Measurements from ENCODE around the gene KATNBL1. TPM values are rescaled to one million over a fixed set of nuclear protein-coding genes. Genes with fewer than 3 reads are reported as not detected.

Gene KATNBL1
- polyA plus RNA-seq, 3 donors, result 49.7 to 91.1 (median 62.5) TPM

GRCh38 chr15:34099914-34100313 lies 110.0 kb downstream of the KATNBL1 start:
- no peak for DNase-seq (ENCODE audit: extremely low read depth in 1 of 11, low read depth in 9 of 11, low spot score in 4 of 11)

Other genes starting within 250 kb of the KATNBL1 start
- under 1 TPM; 0.09 to 0.20 (median 0.10) TPM for gene CHRM5, start 241.6 kb downstream of the KATNBL1 start, polyA plus RNA-seq (ENCODE audit: insufficient read length in 3 of 3)
- 10 to 100 TPM; 12.7 to 15.8 (median 15.6) TPM for gene AVEN, start 170.9 kb downstream of the KATNBL1 start, polyA plus RNA-seq (ENCODE audit: insufficient read length in 3 of 3)
- 10 to 100 TPM; 71.2 to 95.2 (median 80.4) TPM for gene EMC7, start 108.2 kb downstream of the KATNBL1 start, polyA plus RNA-seq (ENCODE audit: insufficient read length in 3 of 3)
- 1 to 10 TPM; 1.8 to 2.4 (median 2.2) TPM for gene PGBD4, start 108.0 kb downstream of the KATNBL1 start, polyA plus RNA-seq (ENCODE audit: insufficient read length in 3 of 3)
- 100 to 1,000 TPM; 123 to 132 (median 131) TPM for gene EMC4, start 14.9 kb upstream of the KATNBL1 start, polyA plus RNA-seq (ENCODE audit: insufficient read length in 3 of 3)
- 10 to 100 TPM; 21.0 to 32.7 (median 25.1) TPM for gene SLC12A6, start 127.7 kb upstream of the KATNBL1 start, polyA plus RNA-seq (ENCODE audit: insufficient read length in 3 of 3)
- gene NOP10, start 133.0 kb upstream of the KATNBL1 start, polyA plus RNA-seq (ENCODE audit: insufficient read length in 3 of 3), result 100 to 1,000 TPM; 125 to 152 (median 148) TPM
- under 1 TPM; 0.03 to 0.12 (median 0.05) TPM for gene NUTM1, start 133.2 kb upstream of the KATNBL1 start, polyA plus RNA-seq (ENCODE audit: insufficient read length in 3 of 3)
- gene LPCAT4, start 157.1 kb upstream of the KATNBL1 start, polyA plus RNA-seq (ENCODE audit: insufficient read length in 3 of 3), result 10 to 100 TPM; 36.8 to 44.0 (median 43.6) TPM
- 100 to 1,000 TPM in 2 of 3 donors, 10 to 100 TPM in 1; 88.4 to 149 (median 102) TPM for gene GOLGA8A, start 227.7 kb upstream of the KATNBL1 start, polyA plus RNA-seq (ENCODE audit: insufficient read length in 3 of 3)

Data from renal cortex interstitium (tissue), 11 donors.